GM23338 (cell line): ENCODE results near the gene BCKDK.

Experiments used
- CREB1 ChIP-seq: fragments of 250-450 bp; sonication (Bioruptor Pico); IDR thresholded peaks from 2 replicates; pipeline ENCODE4 v1.5.0; 2020; ENCODE audit warnings: low read depth, mild to moderate bottlenecking, moderate library complexity
- EZH2 ChIP-seq: fragments of 200-600 bp; sonication (generic); IDR thresholded peaks from one replicate; pipeline ENCODE4 v1.8.0; 2017; ENCODE audit warnings: antibody characterized with exemption, mild to moderate bottlenecking, low read depth; ENCODE audit not compliant: unreplicated experiment
- EZH2phosphoT487 ChIP-seq: fragments of 200-600 bp; sonication (generic); IDR thresholded peaks from one replicate; pipeline ENCODE4 v1.8.1; 2018; ENCODE audit warnings: antibody characterized with exemption; ENCODE audit not compliant: unreplicated experiment
- JUNB ChIP-seq: IDR thresholded peaks from one replicate; pipeline ENCODE4 v1.6.1; 2016; ENCODE audit warnings: antibody characterized with exemption; ENCODE audit not compliant: unreplicated experiment
- NANOG ChIP-seq: IDR thresholded peaks from 2 replicates; pipeline ENCODE4 v1.6.1; 2016; ENCODE audit warnings: antibody characterized with exemption, borderline replicate concordance
- POLR2AphosphoS5 ChIP-seq: IDR thresholded peaks from 2 replicates; pipeline ENCODE4 v1.6.1; 2016; ENCODE audit warnings: antibody characterized with exemption, low read depth
- ZNF114 ChIP-seq: fragments of 250-450 bp; sonication (Bioruptor Pico); IDR thresholded peaks from 2 replicates; pipeline ENCODE4 v1.5.0; 2020; ENCODE audit warnings: mild to moderate bottlenecking, moderate library complexity
- ZNF331 ChIP-seq: fragments of 250-450 bp; sonication (Bioruptor Pico); IDR thresholded peaks from 2 replicates; pipeline ENCODE4 v1.5.0; 2020; ENCODE audit warnings: low read depth, mild to moderate bottlenecking, moderate library complexity
- TF ChIP-seq, protein P1 (sequence below), 2 experiments: fragments of 200-600 bp in 1 of 2; sonication (generic) in 1 of 2; conservative IDR thresholded peaks; 2 replicates each; pipeline versions ENCODE4 v1.5.1 to v1.6.1; 2016 to 2017; ENCODE audit warnings: antibody characterized with exemption in 2 of 2, low read depth in 2 of 2, mild to moderate bottlenecking in 2 of 2, moderate library complexity in 1 of 2
- TF ChIP-seq, protein P2 (sequence below): IDR thresholded peaks from 2 replicates; pipeline ENCODE4 v1.6.1; 2016; ENCODE audit warnings: antibody characterized with exemption
- TF ChIP-seq, protein P3 (sequence below): IDR thresholded peaks from one replicate; pipeline ENCODE4 v1.6.1; 2018; ENCODE audit warnings: antibody characterized with exemption; ENCODE audit not compliant: unreplicated experiment

DNA sequence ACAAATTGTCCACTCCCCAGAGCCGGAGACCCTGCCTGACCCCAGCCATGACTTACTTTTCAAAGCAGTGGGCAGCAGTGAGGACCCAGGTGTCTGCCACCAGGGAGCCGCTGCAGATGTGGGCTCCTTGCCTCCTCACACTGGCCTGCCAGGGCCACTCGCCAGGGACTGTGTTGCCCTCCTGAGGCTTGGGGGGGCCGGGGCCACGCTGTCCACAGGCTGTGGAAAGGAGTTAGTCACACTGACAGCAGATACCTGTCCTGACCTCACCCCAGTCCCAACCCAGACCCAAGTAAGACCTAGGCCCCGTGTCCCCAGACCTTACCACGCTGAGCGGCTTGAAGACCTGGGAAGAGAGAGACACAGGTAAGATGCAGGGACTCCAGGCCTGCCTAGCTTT is 20.7 kb upstream of the BCKDK start:
- TF ChIP-seq, protein P1, sequence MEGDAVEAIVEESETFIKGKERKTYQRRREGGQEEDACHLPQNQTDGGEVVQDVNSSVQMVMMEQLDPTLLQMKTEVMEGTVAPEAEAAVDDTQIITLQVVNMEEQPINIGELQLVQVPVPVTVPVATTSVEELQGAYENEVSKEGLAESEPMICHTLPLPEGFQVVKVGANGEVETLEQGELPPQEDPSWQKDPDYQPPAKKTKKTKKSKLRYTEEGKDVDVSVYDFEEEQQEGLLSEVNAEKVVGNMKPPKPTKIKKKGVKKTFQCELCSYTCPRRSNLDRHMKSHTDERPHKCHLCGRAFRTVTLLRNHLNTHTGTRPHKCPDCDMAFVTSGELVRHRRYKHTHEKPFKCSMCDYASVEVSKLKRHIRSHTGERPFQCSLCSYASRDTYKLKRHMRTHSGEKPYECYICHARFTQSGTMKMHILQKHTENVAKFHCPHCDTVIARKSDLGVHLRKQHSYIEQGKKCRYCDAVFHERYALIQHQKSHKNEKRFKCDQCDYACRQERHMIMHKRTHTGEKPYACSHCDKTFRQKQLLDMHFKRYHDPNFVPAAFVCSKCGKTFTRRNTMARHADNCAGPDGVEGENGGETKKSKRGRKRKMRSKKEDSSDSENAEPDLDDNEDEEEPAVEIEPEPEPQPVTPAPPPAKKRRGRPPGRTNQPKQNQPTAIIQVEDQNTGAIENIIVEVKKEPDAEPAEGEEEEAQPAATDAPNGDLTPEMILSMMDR (conservative IDR thresholded peaks at IDR 0.05; ENCODE audit: low read depth in 2 of 2): no peak
- TF ChIP-seq POLR2AphosphoS5 (no peak), CREB1 (CRISPR knock-in tag) (no peak), NANOG (no peak), EZH2phosphoT487 (no peak), EZH2 (no peak), JUNB (no peak), ZNF331 (CRISPR knock-in tag) (no peak), ZNF114 (CRISPR knock-in tag) (no peak)
- TF ChIP-seq, protein P2, sequence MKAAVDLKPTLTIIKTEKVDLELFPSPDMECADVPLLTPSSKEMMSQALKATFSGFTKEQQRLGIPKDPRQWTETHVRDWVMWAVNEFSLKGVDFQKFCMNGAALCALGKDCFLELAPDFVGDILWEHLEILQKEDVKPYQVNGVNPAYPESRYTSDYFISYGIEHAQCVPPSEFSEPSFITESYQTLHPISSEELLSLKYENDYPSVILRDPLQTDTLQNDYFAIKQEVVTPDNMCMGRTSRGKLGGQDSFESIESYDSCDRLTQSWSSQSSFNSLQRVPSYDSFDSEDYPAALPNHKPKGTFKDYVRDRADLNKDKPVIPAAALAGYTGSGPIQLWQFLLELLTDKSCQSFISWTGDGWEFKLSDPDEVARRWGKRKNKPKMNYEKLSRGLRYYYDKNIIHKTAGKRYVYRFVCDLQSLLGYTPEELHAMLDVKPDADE: no peak
- TF ChIP-seq, protein P3, sequence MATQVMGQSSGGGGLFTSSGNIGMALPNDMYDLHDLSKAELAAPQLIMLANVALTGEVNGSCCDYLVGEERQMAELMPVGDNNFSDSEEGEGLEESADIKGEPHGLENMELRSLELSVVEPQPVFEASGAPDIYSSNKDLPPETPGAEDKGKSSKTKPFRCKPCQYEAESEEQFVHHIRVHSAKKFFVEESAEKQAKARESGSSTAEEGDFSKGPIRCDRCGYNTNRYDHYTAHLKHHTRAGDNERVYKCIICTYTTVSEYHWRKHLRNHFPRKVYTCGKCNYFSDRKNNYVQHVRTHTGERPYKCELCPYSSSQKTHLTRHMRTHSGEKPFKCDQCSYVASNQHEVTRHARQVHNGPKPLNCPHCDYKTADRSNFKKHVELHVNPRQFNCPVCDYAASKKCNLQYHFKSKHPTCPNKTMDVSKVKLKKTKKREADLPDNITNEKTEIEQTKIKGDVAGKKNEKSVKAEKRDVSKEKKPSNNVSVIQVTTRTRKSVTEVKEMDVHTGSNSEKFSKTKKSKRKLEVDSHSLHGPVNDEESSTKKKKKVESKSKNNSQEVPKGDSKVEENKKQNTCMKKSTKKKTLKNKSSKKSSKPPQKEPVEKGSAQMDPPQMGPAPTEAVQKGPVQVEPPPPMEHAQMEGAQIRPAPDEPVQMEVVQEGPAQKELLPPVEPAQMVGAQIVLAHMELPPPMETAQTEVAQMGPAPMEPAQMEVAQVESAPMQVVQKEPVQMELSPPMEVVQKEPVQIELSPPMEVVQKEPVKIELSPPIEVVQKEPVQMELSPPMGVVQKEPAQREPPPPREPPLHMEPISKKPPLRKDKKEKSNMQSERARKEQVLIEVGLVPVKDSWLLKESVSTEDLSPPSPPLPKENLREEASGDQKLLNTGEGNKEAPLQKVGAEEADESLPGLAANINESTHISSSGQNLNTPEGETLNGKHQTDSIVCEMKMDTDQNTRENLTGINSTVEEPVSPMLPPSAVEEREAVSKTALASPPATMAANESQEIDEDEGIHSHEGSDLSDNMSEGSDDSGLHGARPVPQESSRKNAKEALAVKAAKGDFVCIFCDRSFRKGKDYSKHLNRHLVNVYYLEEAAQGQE: no peak
